ENCODE results near the gene RSRC1. TPM values are rescaled to one million over a fixed set of nuclear protein-coding genes. Genes with fewer than 3 reads are reported as not detected.
A peak's percentile ranks its signal among the peaks of the same experiment; 100 is the strongest.

RSRC1 gene
- total and polyA plus RNA-seq, 2 of the 13 experiments (the other 11 are each of a cell fraction or from before 2014, with no cell fraction given): 4.9 to 63.0 TPM

DNA sequence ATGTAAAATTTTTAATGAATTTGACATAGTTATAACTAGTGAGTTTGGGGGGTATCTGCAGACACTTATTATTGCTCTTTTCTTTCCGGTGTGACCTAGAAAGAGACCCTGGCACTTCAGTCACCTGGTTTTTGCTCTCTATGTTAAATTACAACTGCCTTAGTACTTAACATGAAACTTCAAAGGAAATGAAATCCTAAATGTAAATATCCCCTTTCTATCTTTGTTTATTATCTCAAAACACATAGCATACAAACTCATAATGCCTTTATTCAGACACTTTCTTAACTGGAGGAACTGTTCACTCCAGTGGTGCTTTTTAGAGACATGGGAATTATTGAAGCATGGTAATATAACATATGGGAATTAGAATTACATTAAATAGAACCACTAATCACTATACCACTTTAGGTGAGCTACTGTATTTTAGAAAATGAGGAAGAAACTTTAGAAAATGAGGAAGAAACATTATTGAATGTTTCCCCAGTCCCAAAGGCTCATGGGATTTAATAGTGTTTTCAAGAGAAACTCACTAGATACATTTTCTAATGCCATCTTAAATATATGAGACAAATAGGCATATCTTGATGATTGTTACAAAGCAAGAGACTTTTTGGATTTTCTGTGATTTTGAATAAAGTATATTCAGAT is 341.6 kb downstream of the RSRC1 start (continued):
- TF ChIP-seq KAT8 (CRISPR knock-in tag; IDR thresholded peaks at IDR 0.05): 0 out of 2 replicates have a peak, but pooled peaks have one; percentile 19
- TF ChIP-seq, protein P1, sequence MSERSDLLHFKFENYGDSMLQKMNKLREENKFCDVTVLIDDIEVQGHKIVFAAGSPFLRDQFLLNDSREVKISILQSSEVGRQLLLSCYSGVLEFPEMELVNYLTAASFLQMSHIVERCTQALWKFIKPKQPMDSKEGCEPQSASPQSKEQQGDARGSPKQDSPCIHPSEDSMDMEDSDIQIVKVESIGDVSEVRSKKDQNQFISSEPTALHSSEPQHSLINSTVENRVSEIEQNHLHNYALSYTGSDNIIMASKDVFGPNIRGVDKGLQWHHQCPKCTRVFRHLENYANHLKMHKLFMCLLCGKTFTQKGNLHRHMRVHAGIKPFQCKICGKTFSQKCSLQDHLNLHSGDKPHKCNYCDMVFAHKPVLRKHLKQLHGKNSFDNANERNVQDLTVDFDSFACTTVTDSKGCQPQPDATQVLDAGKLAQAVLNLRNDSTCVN (CRISPR knock-in tag; IDR thresholded peaks at IDR 0.05; ENCODE audit: borderline replicate concordance): no peak
- TF ChIP-seq, protein P2, sequence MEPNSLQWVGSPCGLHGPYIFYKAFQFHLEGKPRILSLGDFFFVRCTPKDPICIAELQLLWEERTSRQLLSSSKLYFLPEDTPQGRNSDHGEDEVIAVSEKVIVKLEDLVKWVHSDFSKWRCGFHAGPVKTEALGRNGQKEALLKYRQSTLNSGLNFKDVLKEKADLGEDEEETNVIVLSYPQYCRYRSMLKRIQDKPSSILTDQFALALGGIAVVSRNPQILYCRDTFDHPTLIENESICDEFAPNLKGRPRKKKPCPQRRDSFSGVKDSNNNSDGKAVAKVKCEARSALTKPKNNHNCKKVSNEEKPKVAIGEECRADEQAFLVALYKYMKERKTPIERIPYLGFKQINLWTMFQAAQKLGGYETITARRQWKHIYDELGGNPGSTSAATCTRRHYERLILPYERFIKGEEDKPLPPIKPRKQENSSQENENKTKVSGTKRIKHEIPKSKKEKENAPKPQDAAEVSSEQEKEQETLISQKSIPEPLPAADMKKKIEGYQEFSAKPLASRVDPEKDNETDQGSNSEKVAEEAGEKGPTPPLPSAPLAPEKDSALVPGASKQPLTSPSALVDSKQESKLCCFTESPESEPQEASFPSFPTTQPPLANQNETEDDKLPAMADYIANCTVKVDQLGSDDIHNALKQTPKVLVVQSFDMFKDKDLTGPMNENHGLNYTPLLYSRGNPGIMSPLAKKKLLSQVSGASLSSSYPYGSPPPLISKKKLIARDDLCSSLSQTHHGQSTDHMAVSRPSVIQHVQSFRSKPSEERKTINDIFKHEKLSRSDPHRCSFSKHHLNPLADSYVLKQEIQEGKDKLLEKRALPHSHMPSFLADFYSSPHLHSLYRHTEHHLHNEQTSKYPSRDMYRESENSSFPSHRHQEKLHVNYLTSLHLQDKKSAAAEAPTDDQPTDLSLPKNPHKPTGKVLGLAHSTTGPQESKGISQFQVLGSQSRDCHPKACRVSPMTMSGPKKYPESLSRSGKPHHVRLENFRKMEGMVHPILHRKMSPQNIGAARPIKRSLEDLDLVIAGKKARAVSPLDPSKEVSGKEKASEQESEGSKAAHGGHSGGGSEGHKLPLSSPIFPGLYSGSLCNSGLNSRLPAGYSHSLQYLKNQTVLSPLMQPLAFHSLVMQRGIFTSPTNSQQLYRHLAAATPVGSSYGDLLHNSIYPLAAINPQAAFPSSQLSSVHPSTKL (CRISPR knock-in tag; IDR thresholded peaks at IDR 0.05): peak; percentile 95
- TF ChIP-seq, protein P3, sequence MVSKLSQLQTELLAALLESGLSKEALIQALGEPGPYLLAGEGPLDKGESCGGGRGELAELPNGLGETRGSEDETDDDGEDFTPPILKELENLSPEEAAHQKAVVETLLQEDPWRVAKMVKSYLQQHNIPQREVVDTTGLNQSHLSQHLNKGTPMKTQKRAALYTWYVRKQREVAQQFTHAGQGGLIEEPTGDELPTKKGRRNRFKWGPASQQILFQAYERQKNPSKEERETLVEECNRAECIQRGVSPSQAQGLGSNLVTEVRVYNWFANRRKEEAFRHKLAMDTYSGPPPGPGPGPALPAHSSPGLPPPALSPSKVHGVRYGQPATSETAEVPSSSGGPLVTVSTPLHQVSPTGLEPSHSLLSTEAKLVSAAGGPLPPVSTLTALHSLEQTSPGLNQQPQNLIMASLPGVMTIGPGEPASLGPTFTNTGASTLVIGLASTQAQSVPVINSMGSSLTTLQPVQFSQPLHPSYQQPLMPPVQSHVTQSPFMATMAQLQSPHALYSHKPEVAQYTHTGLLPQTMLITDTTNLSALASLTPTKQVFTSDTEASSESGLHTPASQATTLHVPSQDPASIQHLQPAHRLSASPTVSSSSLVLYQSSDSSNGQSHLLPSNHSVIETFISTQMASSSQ (IDR thresholded peaks at IDR 0.05; ENCODE audit: low read depth): 0 out of 2 replicates have a peak, but pooled peaks have one; percentile 31
- TF ChIP-seq, protein P3 (CRISPR knock-in tag; IDR thresholded peaks at IDR 0.05; ENCODE audit: borderline replicate concordance): no peak; the same call in 1 of the 2 replicates
- TF ChIP-seq ZMYM2 (CRISPR knock-in tag; IDR thresholded peaks at IDR 0.05): no peak
- TF ChIP-seq, protein P4, sequence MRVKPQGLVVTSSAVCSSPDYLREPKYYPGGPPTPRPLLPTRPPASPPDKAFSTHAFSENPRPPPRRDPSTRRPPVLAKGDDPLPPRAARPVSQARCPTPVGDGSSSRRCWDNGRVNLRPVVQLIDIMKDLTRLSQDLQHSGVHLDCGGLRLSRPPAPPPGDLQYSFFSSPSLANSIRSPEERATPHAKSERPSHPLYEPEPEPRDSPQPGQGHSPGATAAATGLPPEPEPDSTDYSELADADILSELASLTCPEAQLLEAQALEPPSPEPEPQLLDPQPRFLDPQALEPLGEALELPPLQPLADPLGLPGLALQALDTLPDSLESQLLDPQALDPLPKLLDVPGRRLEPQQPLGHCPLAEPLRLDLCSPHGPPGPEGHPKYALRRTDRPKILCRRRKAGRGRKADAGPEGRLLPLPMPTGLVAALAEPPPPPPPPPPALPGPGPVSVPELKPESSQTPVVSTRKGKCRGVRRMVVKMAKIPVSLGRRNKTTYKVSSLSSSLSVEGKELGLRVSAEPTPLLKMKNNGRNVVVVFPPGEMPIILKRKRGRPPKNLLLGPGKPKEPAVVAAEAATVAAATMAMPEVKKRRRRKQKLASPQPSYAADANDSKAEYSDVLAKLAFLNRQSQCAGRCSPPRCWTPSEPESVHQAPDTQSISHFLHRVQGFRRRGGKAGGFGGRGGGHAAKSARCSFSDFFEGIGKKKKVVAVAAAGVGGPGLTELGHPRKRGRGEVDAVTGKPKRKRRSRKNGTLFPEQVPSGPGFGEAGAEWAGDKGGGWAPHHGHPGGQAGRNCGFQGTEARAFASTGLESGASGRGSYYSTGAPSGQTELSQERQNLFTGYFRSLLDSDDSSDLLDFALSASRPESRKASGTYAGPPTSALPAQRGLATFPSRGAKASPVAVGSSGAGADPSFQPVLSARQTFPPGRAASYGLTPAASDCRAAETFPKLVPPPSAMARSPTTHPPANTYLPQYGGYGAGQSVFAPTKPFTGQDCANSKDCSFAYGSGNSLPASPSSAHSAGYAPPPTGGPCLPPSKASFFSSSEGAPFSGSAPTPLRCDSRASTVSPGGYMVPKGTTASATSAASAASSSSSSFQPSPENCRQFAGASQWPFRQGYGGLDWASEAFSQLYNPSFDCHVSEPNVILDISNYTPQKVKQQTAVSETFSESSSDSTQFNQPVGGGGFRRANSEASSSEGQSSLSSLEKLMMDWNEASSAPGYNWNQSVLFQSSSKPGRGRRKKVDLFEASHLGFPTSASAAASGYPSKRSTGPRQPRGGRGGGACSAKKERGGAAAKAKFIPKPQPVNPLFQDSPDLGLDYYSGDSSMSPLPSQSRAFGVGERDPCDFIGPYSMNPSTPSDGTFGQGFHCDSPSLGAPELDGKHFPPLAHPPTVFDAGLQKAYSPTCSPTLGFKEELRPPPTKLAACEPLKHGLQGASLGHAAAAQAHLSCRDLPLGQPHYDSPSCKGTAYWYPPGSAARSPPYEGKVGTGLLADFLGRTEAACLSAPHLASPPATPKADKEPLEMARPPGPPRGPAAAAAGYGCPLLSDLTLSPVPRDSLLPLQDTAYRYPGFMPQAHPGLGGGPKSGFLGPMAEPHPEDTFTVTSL (CRISPR knock-in tag; IDR thresholded peaks at IDR 0.05; ENCODE audit: borderline replicate concordance): peak; percentile 41; the same call in 1 of the 2 replicates
- TF ChIP-seq ZNF570 (CRISPR knock-in tag; IDR thresholded peaks at IDR 0.05; ENCODE audit: borderline replicate concordance): no peak
- no peak for TF ChIP-seq CC2D1A (CRISPR knock-in tag; IDR thresholded peaks at IDR 0.05)
- TF ChIP-seq BCL6 (CRISPR knock-in tag; IDR thresholded peaks at IDR 0.05): peak; percentile 100
- TF ChIP-seq, protein P5, sequence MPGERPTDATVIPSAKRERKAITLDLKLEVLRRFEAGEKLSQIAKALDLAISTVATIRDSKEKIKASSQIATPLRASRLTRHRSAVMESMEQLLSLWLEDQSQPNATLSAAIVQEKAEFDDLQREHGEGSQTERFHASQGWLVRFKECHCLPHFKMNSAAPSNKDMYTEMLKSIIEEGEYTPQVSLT (CRISPR knock-in tag; IDR thresholded peaks at IDR 0.05; ENCODE audit: borderline replicate concordance, low read depth): no peak
- TF ChIP-seq ZBTB7B (CRISPR knock-in tag; IDR thresholded peaks at IDR 0.05): no peak
- TF ChIP-seq ZNF556 (CRISPR knock-in tag; IDR thresholded peaks at IDR 0.05; ENCODE audit: borderline replicate concordance): no peak

All from HepG2 (cell line).